ENCODE measurements around the gene CAMKMT.

CAMKMT gene

DNA sequence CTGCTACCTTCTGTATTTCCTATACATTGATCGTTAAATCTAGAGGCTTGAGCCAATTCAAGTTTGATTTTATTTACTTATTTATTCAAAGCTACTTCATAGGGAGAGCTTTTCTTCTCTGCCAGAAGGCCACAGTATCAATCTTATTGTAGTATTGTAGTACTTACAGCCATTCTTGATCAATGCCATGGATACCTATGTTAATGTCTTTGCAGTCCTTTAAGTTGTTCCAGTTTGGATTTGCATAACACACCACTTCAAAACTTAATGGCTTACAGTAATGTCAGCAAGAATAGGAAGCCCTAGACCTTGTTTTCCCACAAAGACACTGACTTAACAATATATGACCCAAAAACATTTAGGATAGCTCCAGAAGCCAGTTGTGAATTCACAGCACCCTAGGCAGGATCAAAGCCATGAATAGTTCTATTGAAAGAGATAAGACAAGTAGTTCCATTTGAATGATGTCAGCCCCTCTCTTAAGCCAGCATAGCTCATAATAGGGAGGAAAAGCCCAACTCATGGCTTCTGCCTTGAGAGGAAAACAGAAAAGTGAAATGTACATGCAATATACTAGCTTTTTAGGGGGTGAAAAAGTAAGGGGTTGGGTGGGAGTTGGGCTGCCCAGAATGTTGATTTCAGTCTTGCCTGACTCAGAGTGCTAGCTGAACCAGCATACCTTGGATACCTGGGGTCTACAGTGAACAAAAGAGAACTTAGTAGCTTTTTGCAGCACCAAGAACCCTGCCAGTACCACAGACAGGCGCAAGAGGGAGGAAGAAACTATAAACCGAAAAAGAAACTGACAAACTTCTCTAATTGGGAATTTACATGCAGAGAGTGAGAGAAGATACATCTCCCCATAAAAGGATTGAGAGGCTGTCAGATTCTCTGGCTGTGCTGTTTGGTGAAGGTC is 101.4 kb downstream of the CAMKMT start:
- H3K27me3 ChIP-seq (replicated peaks) = no peaks in the 10 kb centered on the region
- TF ChIP-seq, protein P1, sequence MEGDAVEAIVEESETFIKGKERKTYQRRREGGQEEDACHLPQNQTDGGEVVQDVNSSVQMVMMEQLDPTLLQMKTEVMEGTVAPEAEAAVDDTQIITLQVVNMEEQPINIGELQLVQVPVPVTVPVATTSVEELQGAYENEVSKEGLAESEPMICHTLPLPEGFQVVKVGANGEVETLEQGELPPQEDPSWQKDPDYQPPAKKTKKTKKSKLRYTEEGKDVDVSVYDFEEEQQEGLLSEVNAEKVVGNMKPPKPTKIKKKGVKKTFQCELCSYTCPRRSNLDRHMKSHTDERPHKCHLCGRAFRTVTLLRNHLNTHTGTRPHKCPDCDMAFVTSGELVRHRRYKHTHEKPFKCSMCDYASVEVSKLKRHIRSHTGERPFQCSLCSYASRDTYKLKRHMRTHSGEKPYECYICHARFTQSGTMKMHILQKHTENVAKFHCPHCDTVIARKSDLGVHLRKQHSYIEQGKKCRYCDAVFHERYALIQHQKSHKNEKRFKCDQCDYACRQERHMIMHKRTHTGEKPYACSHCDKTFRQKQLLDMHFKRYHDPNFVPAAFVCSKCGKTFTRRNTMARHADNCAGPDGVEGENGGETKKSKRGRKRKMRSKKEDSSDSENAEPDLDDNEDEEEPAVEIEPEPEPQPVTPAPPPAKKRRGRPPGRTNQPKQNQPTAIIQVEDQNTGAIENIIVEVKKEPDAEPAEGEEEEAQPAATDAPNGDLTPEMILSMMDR (IDR thresholded peaks at IDR 0.05; ENCODE audit: low read depth, low read length, missing control alignments) = no peak
- no peak overlapping the region for H3K27ac ChIP-seq
- H3K36me3 ChIP-seq (replicated peaks) = no peaks in the 10 kb centered on the region
- H3K4me3 ChIP-seq (ENCODE audit: low read depth, low read length) = no peak overlapping the region
- DNase-seq = no peak
- in situ Hi-C loops (cut with HindIII; ENCODE audit: low pct_ligation_motif_present, low sequenced_read_pairs) = no loop called here

- Histone ChIP-seq H3K27me3 (replicated peaks) (no peaks in the 10 kb centered on the region), H3K36me3 (replicated peaks) (no peaks in the 10 kb centered on the region), H3K4me3 (ENCODE audit: low read depth, low read length) (no peak overlapping the region), H3K27ac (no peak overlapping the region)
- TF ChIP-seq, protein P1 (IDR thresholded peaks at IDR 0.05; ENCODE audit: low read depth, low read length, missing control alignments) = no peak
- no peak for DNase-seq
- in situ Hi-C loops (cut with HindIII; ENCODE audit: low pct_ligation_motif_present, low sequenced_read_pairs) = no loop called here
Observed at GRCh38 chr2:44464437-44464836, 102.7 kb downstream of the CAMKMT start.

GRCh38 chr2:44470151-44470550 is 108.4 kb downstream of the CAMKMT start:
- no peak for DNase-seq
- Histone ChIP-seq H3K4me3 (ENCODE audit: low read depth, low read length) (no peak overlapping the region), H3K36me3 (replicated peaks) (no peaks in the 10 kb centered on the region), H3K27me3 (replicated peaks) (no peaks in the 10 kb centered on the region), H3K27ac (no peak overlapping the region)
- TF ChIP-seq, protein P1 (IDR thresholded peaks at IDR 0.05; ENCODE audit: low read depth, low read length, missing control alignments) = no peak
- in situ Hi-C loops (cut with HindIII; ENCODE audit: low pct_ligation_motif_present, low sequenced_read_pairs) = no loop called here

DNA sequence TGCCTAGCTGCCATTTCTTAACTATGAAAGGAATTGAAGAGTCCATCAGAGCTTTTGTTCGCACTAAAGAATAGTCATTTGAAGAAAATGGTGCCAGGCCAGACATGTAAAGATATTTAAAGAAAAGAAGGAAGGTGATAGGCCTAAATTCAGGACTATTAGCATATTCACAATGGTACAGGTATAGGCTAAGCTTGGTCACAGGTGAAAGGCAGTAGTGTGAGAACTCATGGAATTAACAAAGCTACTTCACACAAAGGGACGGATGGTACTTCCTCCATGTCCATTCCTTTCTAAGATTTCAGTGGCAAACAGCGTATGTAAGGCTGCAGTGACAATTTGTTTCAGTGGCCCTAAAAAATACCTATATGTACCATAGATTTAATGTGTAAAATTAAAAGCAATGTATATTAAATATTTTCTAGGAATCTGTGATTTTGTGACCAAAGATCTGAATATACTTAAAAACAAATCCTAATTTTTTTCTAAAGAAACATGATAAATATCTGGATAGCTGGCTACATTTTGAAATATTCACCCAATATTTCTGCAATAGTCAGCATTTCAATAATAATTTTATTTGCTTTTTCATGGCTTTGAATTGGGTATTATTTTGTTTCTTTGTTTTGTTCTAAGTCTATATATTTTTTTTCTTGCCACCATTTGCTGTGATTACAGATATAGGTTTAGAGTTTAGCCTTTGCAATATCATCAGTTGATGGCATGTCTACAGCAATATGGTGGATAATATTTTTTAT is 116.1 kb downstream of the CAMKMT start:
- TF ChIP-seq, protein P1 (IDR thresholded peaks at IDR 0.05; ENCODE audit: low read depth, low read length, missing control alignments) = no peak
- Histone ChIP-seq H3K27ac (no peak overlapping the region), H3K27me3 (replicated peaks) (no peaks in the 10 kb centered on the region), H3K4me3 (ENCODE audit: low read depth, low read length) (no peak overlapping the region), H3K36me3 (replicated peaks) (no peaks in the 10 kb centered on the region)
- in situ Hi-C loops (cut with HindIII; ENCODE audit: low pct_ligation_motif_present, low sequenced_read_pairs) = no loop called here
- DNase-seq = no peak

- Histone ChIP-seq H3K4me3 (ENCODE audit: low read depth, low read length) (no peak overlapping the region), H3K27me3 (replicated peaks) (no peaks in the 10 kb centered on the region), H3K27ac (no peak overlapping the region), H3K36me3 (replicated peaks) (no peaks in the 10 kb centered on the region)
- in situ Hi-C loops (cut with HindIII; ENCODE audit: low pct_ligation_motif_present, low sequenced_read_pairs) = no loop called here
- peak; percentile 80 for DNase-seq
- TF ChIP-seq, protein P1 (IDR thresholded peaks at IDR 0.05; ENCODE audit: low read depth, low read length, missing control alignments) = peak; percentile 100
Observed at GRCh38 chr2:44479127-44479887, 117.6 kb downstream of the CAMKMT start.

Measured in brain microvascular endothelial cell (primary cell).